Ramos (cell line): ENCODE results near the gene SLC19A2.
"Not testable (repeated sequence)": the region's sequence is repeated elsewhere in the genome, so short reads cannot be mapped to it uniquely, and the experiment has no call there.

Experiments
- in situ Hi-C: fragments of 300-500 bp; cut with MboI; formaldehyde crosslinking; loops from one replicate; pipeline ENCODE4 v1.14.3; 2022; ENCODE audit warnings: low sequenced_read_pairs; ENCODE audit not compliant: unreplicated experiment

SLC19A2 gene

DNA sequence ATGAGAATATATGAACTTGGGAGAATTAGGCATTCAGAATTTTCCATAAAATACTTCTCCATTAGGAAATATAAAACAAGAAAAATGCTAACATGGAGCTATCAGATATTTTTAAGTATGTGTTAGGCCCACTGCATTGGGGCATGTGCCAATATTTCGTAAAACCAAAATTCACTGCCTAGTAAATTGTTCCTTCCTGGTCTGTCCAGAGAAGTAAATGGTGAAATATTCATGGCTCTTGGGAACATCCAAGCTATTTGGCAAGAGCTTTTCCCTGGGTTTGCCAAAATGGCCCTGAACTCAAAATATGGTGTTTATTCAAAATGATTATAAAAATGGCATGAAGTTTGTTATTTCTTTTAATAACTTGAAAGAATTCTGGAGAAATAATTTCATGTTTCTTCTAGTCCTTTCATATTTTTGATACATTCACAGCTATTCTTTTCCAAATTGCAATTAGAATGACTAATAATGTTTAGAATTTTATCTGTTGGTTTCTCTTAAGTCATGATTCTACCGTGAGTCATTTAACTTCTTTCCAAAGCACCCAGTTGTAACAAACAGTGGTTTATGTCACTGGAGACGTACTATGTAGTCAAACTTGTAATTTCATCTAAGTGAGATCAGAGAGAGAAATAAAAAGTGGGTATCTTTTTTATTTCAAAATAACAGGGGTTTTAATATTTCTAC is 25.7 kb upstream of the SLC19A2 start:
- in situ Hi-C loops, result no loop called here

DNA sequence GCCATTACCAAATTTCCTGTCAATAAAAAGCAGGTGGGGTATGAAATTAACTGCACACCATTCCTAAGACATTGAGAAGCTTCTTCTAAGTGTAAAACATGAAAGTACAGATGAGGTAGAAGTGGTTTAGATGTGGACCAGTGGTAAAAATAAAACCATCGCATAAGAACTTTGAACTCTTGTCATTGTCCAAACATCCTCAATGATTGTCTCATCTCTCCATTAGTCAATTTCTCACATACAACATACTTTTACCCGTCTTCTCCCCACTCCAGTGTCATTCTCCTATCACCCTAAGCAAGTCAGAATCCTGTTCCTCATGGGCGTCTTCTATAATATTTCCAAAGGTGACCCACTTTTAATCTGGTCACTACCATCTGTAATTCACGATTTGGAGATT is 24.3 kb upstream of the SLC19A2 start:
- in situ Hi-C loops, result no loop called here

- in situ Hi-C loops, result no loop called here
Measured at GRCh38 chr1:169509354-169509753, 23.6 kb upstream of the SLC19A2 start.

- in situ Hi-C loops, result no loop called here
Measured at GRCh38 chr1:169508432-169509338, 22.9 kb upstream of the SLC19A2 start.

GRCh38 chr1:169507413-169507812 is 21.7 kb upstream of the SLC19A2 start:
- in situ Hi-C loops, result no loop called here

- in situ Hi-C loops, result not testable (repeated sequence)
Measured at GRCh38 chr1:169503601-169504000, 17.9 kb upstream of the SLC19A2 start.

GRCh38 chr1:169499807-169500206 is 14.1 kb upstream of the SLC19A2 start:
- in situ Hi-C loops, result no loop called here

- in situ Hi-C loops, result no loop called here
Measured at GRCh38 chr1:169497317-169497716, 11.6 kb upstream of the SLC19A2 start.

GRCh38 chr1:169495916-169496315 is 10.2 kb upstream of the SLC19A2 start:
- in situ Hi-C loops, result no loop called here

DNA sequence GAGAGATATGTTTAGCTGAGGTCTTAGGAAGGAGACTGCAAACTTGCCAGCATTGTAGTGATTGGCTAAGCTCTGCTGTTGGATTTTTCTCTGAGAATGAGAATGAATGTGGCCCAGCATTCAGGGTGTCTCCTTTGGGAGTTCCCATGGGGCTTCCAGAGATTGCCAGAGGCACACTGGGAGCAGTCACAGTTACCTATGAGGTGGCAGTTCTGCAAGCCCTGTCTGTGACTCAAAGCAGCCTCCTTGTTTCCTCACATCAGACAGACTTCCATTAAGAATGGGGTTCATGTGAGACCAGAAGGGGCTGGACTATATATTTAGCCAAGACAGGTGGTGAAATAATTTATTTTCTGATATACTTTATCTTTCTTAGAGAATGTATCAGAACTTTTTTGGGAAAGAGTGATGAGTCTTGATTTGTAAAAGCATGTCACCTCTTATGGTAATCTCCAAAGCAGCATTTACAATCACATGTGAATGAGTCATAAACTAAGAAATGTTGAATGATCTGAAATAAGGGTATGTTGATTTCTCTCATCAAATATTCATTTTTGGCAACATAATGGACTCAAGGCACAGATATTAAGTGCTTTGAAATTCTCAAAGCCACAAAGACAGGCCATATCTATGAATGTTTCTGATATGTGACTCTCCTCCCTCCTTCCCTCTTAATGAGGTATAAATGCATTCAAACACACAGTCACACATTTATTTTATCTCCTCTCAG is 9.5 kb upstream of the SLC19A2 start:
- in situ Hi-C loops, result no loop called here

- in situ Hi-C loops, result no loop called here
Measured at GRCh38 chr1:169494343-169494742, 8.6 kb upstream of the SLC19A2 start.

- in situ Hi-C loops, result no loop called here
Measured at GRCh38 chr1:169493251-169493650, 7.5 kb upstream of the SLC19A2 start.

- in situ Hi-C loops, result no loop called here
Measured at GRCh38 chr1:169491845-169492281, 6.1 kb upstream of the SLC19A2 start.

DNA sequence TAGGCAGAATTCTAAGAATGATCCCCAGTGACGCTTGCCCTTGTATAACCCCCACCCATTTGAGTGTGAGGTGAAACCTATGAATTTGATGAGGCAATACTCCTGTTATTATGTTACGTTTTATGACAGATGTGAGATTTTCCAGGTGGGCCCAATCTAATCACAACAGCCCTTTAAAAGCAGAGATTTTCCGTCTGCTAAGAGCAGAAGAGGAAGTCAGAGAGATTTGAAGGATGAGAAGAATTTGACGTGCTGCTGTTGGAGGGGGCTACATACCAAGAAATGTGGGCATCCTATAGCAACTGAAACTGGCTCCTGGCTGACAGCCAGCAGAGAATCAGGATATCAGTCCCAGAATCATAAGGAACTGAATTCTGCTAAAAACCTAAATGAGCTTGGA is 2.4 kb upstream of the SLC19A2 start:
- in situ Hi-C loops, result no loop called here

- in situ Hi-C loops, result no loop called here
Measured at GRCh38 chr1:169487561-169487960, 1.8 kb upstream of the SLC19A2 start.

GRCh38 chr1:169487133-169487532 is 1.4 kb upstream of the SLC19A2 start:
- in situ Hi-C loops, result no loop called here

- in situ Hi-C loops, result no loop called here
Measured at GRCh38 chr1:169486281-169487051, 722 bp upstream of the SLC19A2 start.

- in situ Hi-C loops, result no loop called here
Measured at GRCh38 chr1:169484683-169485430, 887 bp downstream of the SLC19A2 start.

DNA sequence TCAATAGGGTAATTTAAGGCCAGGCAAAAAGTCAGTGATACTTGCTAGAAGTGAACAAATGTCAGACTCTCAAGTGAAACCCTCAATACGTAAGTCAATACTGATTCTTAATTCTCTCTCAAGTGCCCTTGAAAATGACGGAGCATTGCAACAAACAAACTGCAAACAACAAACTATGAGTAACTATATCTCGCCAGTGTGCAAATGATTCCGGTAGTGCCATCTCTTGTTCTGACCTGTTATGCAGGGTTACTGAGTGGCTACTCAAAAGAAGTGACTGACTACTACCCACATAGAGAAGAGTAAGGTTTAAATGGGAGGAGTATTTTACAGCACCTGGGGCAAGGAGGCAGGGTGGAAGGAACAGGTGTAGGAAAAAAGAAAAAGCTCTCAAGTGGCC is 1.6 kb downstream of the SLC19A2 start:
- in situ Hi-C loops, result no loop called here
